Ovary (tissue), 3 donors: ENCODE results near the gene PUDP.

Experiments used
- CTCF ChIP-seq, 3 donors: fragments of 450-650 bp in 2 of 3; fragments of 200-600 bp in 1 of 3; IDR thresholded peaks; one replicate each; pipeline versions ENCODE4 v1.5.1 to v1.8.0; 2016 to 2022; ENCODE audit warnings: antibody characterized with exemption in 3 of 3, mild to moderate bottlenecking in 1 of 3
- POLR2A ChIP-seq: fragments of 450-650 bp; IDR thresholded peaks from one replicate; pipeline ENCODE4 v1.6.1; 2017; ENCODE audit warnings: antibody characterized with exemption, mild to moderate bottlenecking, moderate library complexity
- donor health status: DM: no; HTN: no; CAD: no.

- no peak for TF ChIP-seq CTCF (IDR thresholded peaks at IDR 0.05)
- no peak for TF ChIP-seq POLR2A
These were observed 11.4 kb upstream of the PUDP start for GRCh38 chrX:7159149-7159861.
